Memory B cell (primary cell): ENCODE measurements around the gene DECR2.

Source experiments
- ATAC-seq: fragments of 150-1000 bp; cut with Tn5 transposase; 2 replicates; pipeline ENCODE4 v1.10.0; 2021; ENCODE audit warnings: low read depth, mild to moderate bottlenecking, moderate library complexity
- DNase-seq, 2 donors: peaks; one replicate each; pipeline ENCODE4 v3.0.0; 2022; ENCODE audit warnings: low spot score in 2 of 2
- H3K27ac Mint-ChIP-seq: one replicate; pipeline ENCODE4 v1.8.0; 2022; ENCODE audit warnings: mild to moderate bottlenecking, moderate library complexity, mixed read lengths
- H3K27me3 Mint-ChIP-seq: one replicate; pipeline ENCODE4 v1.8.0; 2022; ENCODE audit warnings: mixed read lengths
- H3K36me3 Mint-ChIP-seq: one replicate; pipeline ENCODE4 v1.8.0; 2022; ENCODE audit warnings: mild to moderate bottlenecking, mixed read lengths
- H3K4me1 Mint-ChIP-seq: one replicate; pipeline ENCODE4 v1.8.0; 2022; ENCODE audit warnings: mixed read lengths
- H3K4me3 Mint-ChIP-seq: one replicate; pipeline ENCODE4 v1.8.0; 2022; ENCODE audit warnings: mild to moderate bottlenecking, moderate library complexity, mixed read lengths
- H3K9me3 Mint-ChIP-seq: one replicate; pipeline ENCODE4 v1.8.0; 2022; ENCODE audit warnings: mixed read lengths

Gene DECR2

GRCh38 chr16:450785-451512 is 49.3 kb downstream of the DECR2 start:
- H3K27me3 Mint-ChIP-seq: no peaks in the 10 kb centered on the region
- peak overlapping the region; percentile 62 for H3K27ac Mint-ChIP-seq
- H3K36me3 Mint-ChIP-seq: no peaks in the 10 kb centered on the region
- DNase-seq (no peak), ATAC-seq (no peak)
- H3K4me1 Mint-ChIP-seq: peaks cover 9% of the 10 kb centered on the region
- H3K4me3 Mint-ChIP-seq: no peak overlapping the region
- H3K9me3 Mint-ChIP-seq: no peaks in the 10 kb centered on the region

- no peaks in the 10 kb centered on the region for H3K36me3 Mint-ChIP-seq
- H3K27ac Mint-ChIP-seq: no peak overlapping the region
- peaks cover 12% of the 10 kb centered on the region for H3K4me1 Mint-ChIP-seq
- no peak for ATAC-seq
- no peaks in the 10 kb centered on the region for H3K9me3 Mint-ChIP-seq
- no peak for DNase-seq
- H3K4me3 Mint-ChIP-seq: no peak overlapping the region
- no peaks in the 10 kb centered on the region for H3K27me3 Mint-ChIP-seq
Measured at GRCh38 chr16:454397-454940, 52.8 kb downstream of the DECR2 start.

GRCh38 chr16:455453-455852 is 53.8 kb downstream of the DECR2 start:
- no peak overlapping the region for H3K27ac Mint-ChIP-seq
- peaks cover 7% of the 10 kb centered on the region for H3K4me1 Mint-ChIP-seq
- no peak overlapping the region for H3K4me3 Mint-ChIP-seq
- no peaks in the 10 kb centered on the region for H3K27me3 Mint-ChIP-seq
- no peaks in the 10 kb centered on the region for H3K36me3 Mint-ChIP-seq
- ATAC-seq: no peak
- DNase-seq: no peak
- H3K9me3 Mint-ChIP-seq: no peaks in the 10 kb centered on the region

GRCh38 chr16:456891-457483 is 55.3 kb downstream of the DECR2 start:
- Mint-ChIP-seq H3K4me3 (no peak overlapping the region), H3K27me3 (no peaks in the 10 kb centered on the region), H3K4me1 (peaks cover 6% of the 10 kb centered on the region), H3K27ac (no peak overlapping the region), H3K9me3 (no peaks in the 10 kb centered on the region), H3K36me3 (peaks cover 7% of the 10 kb centered on the region)
- no peak for DNase-seq
- no peak for ATAC-seq

- Mint-ChIP-seq H3K27me3 (no peaks in the 10 kb centered on the region), H3K4me3 (no peak overlapping the region), H3K9me3 (no peaks in the 10 kb centered on the region), H3K27ac (no peak overlapping the region), H3K4me1 (peaks cover 8% of the 10 kb centered on the region), H3K36me3 (peaks cover 14% of the 10 kb centered on the region)
- no peak for DNase-seq
- ATAC-seq: no peak
Measured at GRCh38 chr16:457732-458400, 56.2 kb downstream of the DECR2 start.

- Mint-ChIP-seq H3K9me3 (no peaks in the 10 kb centered on the region), H3K27ac (no peak overlapping the region), H3K36me3 (peaks cover 21% of the 10 kb centered on the region), H3K27me3 (no peaks in the 10 kb centered on the region), H3K4me3 (no peak overlapping the region), H3K4me1 (peaks cover 13% of the 10 kb centered on the region)
- ATAC-seq: no peak
- DNase-seq: no peak
Measured at GRCh38 chr16:459761-460160, 58.1 kb downstream of the DECR2 start.

GRCh38 chr16:460787-461186 is 59.1 kb downstream of the DECR2 start:
- DNase-seq (no peak), ATAC-seq (no peak)
- no peak overlapping the region for H3K4me3 Mint-ChIP-seq
- no peaks in the 10 kb centered on the region for H3K9me3 Mint-ChIP-seq
- no peak overlapping the region for H3K27ac Mint-ChIP-seq
- H3K27me3 Mint-ChIP-seq: no peaks in the 10 kb centered on the region
- H3K4me1 Mint-ChIP-seq: peaks cover 13% of the 10 kb centered on the region
- H3K36me3 Mint-ChIP-seq: peaks cover 21% of the 10 kb centered on the region
